HepG2 (cell line): ENCODE data around the gene B9D2. TPM values are rescaled to one million over a fixed set of nuclear protein-coding genes. Genes with fewer than 3 reads are reported as not detected.

Experiments
- CBFB ChIP-seq: sonication (generic); formaldehyde crosslinking; IDR thresholded peaks from 2 replicates; pipeline ENCODE4 v1.4.0; 2020; ENCODE audit warnings: missing genetic modification reagents
- EED ChIP-seq: sonication (generic); formaldehyde crosslinking; IDR thresholded peaks from 2 replicates; pipeline ENCODE4 v1.5.0; 2020; ENCODE audit warnings: mild to moderate bottlenecking, missing genetic modification reagents
- KAT8 ChIP-seq: IDR thresholded peaks from 2 replicates; pipeline ENCODE4 v1.6.1; 2016; ENCODE audit warnings: missing genetic modification reagents, missing compliant biosample characterization
- KLF16 ChIP-seq, 2 experiments: sonication (generic) in 1 of 2; formaldehyde crosslinking in 1 of 2; IDR thresholded peaks; 2 replicates each; pipeline versions ENCODE4 v1.6.1 to v1.8.0; 2016 to 2023; ENCODE audit warnings: missing genetic modification reagents in 2 of 2, missing compliant biosample characterization in 1 of 2
- MAFG ChIP-seq: sonication (generic); formaldehyde crosslinking; IDR thresholded peaks from 2 replicates; pipeline ENCODE4 v1.5.1; 2020; ENCODE audit warnings: mild to moderate bottlenecking, missing genetic modification reagents
- NFKB2 ChIP-seq: sonication (generic); formaldehyde crosslinking; IDR thresholded peaks from 2 replicates; pipeline ENCODE4 v1.4.0; 2020; ENCODE audit warnings: missing genetic modification reagents, borderline replicate concordance
- NPAS2 ChIP-seq: sonication (generic); formaldehyde crosslinking; IDR thresholded peaks from 2 replicates; pipeline ENCODE4 v1.8.0; 2022; ENCODE audit warnings: mild to moderate bottlenecking, missing genetic modification reagents, borderline replicate concordance
- PHF21A ChIP-seq: sonication (generic); formaldehyde crosslinking; IDR thresholded peaks from 2 replicates; pipeline ENCODE4 v1.5.0; 2020; ENCODE audit warnings: mild to moderate bottlenecking, missing genetic modification reagents
- SMAD9 ChIP-seq: sonication (generic); formaldehyde crosslinking; IDR thresholded peaks from 2 replicates; pipeline ENCODE4 v1.5.1; 2020; ENCODE audit warnings: mild to moderate bottlenecking, missing genetic modification reagents
- U2AF1 ChIP-seq: fragments of 200-400 bp; formaldehyde crosslinking; optimal IDR thresholded peaks from 2 replicates; pipeline ENCODE3; 2017; ENCODE audit warnings: mild to moderate bottlenecking, low read depth, low read length
- ZNF121 ChIP-seq: sonication (generic); formaldehyde crosslinking; IDR thresholded peaks from 2 replicates; pipeline ENCODE4 v1.5.0; 2020; ENCODE audit warnings: mild to moderate bottlenecking, missing genetic modification reagents
- ZNF75D ChIP-seq: sonication (generic); formaldehyde crosslinking; IDR thresholded peaks from 2 replicates; pipeline ENCODE4 v1.8.1; 2023; ENCODE audit warnings: missing genetic modification reagents, mild to moderate bottlenecking, borderline replicate concordance
- polyA plus RNA-seq, 8 experiments: library from polyadenylated mRNA; depleted of rRNA in 3 of 8; stranded (reverse) in 7 of 8; unstranded in 1 of 8; fragments of >200 nt; fragmentation: Illumina TruSeq in 4 of 8; extraction: Trizol in 4 of 8; gene quantifications; 2 replicates each; pipeline versions ENCODE4 v1.2.1 to v1.2.3, GENCODE V29; 2011 to 2016; ENCODE audit warnings: low read depth in 4 of 8, missing spikeins in 1 of 8, mixed read lengths in 1 of 8; ENCODE audit not compliant: insufficient read depth in 1 of 8
- total RNA-seq, 5 experiments: library from RNA; depleted of rRNA; stranded (reverse); fragments of >200 nt; fragmentation: Illumina TruSeq; extraction: Trizol; gene quantifications; 2 replicates each; pipeline ENCODE4 v1.2.3, GENCODE V29; 2016; ENCODE audit warnings: low read depth in 1 of 5
- TF ChIP-seq, protein P1 (sequence below): sonication (generic); formaldehyde crosslinking; IDR thresholded peaks from 2 replicates; pipeline ENCODE4 v1.4.0; 2020; ENCODE audit warnings: missing genetic modification reagents
- TF ChIP-seq, protein P2 (sequence below): sonication (generic); formaldehyde crosslinking; IDR thresholded peaks from 2 replicates; pipeline ENCODE4 v1.8.1; 2023; ENCODE audit warnings: mild to moderate bottlenecking, missing genetic modification reagents
- TF ChIP-seq, protein P3 (sequence below): sonication (generic); formaldehyde crosslinking; IDR thresholded peaks from 2 replicates; pipeline ENCODE4 v1.4.0; 2020; ENCODE audit warnings: mild to moderate bottlenecking, missing genetic modification reagents
- TF ChIP-seq, protein P4 (sequence below): sonication (generic); formaldehyde crosslinking; IDR thresholded peaks from 2 replicates; pipeline ENCODE4 v1.4.0; 2020; ENCODE audit warnings: missing genetic modification reagents
- TF ChIP-seq, protein P5 (sequence below): IDR thresholded peaks from 2 replicates; pipeline ENCODE4 v1.4.0; 2020; ENCODE audit warnings: mild to moderate bottlenecking, missing genetic modification reagents

Gene B9D2
- total and polyA plus RNA-seq, 2 of the 13 experiments (the other 11 are each of a cell fraction or from before 2014, with no cell fraction given) = 3.1 to 4.4 TPM

DNA sequence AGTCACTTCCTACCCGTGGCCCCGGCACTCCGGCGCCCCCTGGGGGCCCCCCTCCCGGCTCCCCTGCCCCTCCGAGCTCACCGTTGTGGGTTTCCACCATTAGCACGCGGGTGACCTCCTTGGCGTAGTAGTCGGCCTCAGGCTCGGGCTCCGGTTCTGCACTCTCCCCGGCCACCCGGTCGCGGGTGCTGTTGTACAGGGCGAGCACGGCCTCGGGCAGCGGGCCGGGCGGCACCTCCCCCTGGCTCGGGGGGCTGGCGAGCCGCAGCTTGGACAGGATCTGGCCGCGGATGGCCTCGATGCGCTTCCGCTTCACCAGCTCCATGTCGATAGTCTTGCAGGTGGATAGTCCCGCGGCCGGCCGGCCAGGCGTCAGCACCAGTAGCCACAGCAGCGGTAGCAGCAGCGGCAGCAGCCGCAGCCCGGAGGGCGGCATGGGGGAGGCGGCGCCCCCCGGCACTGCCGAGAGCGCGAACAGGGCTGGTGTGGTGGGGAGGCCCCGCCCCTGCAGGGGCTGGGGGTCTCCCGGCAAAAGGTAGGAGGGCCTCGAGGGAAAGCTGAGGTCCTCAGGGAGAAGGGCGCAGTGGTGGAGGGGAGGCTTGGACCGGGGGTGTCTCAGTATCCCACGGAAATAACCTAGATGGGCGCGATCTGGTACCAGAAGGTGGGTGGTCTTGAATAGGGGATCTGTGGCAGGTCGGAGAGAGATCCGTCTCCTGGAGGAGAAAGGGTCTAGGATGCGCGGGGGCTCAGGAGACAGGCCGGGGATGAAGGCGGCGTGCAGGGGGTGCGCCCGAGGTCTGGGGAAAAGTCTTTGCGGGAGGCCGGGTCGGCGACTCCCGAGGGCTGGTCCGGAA lies 11.1 kb downstream of the B9D2 start (continued):
- TF ChIP-seq, protein P1, sequence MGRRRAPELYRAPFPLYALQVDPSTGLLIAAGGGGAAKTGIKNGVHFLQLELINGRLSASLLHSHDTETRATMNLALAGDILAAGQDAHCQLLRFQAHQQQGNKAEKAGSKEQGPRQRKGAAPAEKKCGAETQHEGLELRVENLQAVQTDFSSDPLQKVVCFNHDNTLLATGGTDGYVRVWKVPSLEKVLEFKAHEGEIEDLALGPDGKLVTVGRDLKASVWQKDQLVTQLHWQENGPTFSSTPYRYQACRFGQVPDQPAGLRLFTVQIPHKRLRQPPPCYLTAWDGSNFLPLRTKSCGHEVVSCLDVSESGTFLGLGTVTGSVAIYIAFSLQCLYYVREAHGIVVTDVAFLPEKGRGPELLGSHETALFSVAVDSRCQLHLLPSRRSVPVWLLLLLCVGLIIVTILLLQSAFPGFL (CRISPR knock-in tag) = no peak
- TF ChIP-seq, protein P2, sequence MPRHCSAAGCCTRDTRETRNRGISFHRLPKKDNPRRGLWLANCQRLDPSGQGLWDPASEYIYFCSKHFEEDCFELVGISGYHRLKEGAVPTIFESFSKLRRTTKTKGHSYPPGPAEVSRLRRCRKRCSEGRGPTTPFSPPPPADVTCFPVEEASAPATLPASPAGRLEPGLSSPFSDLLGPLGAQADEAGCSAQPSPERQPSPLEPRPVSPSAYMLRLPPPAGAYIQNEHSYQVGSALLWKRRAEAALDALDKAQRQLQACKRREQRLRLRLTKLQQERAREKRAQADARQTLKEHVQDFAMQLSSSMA (CRISPR knock-in tag) = no peak
- TF ChIP-seq NFKB2 (CRISPR knock-in tag) (no peak), EED (CRISPR knock-in tag) (no peak), NPAS2 (CRISPR knock-in tag) (no peak), CBFB (CRISPR knock-in tag) (no peak), SMAD9 (no peak), MAFG (CRISPR knock-in tag) (no peak), U2AF1 (no peak), ZNF121 (CRISPR knock-in tag) (no peak), ZNF75D (CRISPR knock-in tag) (no peak), KAT8 (CRISPR knock-in tag) (peak; percentile 63; the same call in 1 of the 2 replicates), KLF16 (CRISPR knock-in tag; IDR thresholded peaks at IDR 0.05) (no peak), PHF21A (CRISPR knock-in tag) (no peak)
- TF ChIP-seq, protein P3, sequence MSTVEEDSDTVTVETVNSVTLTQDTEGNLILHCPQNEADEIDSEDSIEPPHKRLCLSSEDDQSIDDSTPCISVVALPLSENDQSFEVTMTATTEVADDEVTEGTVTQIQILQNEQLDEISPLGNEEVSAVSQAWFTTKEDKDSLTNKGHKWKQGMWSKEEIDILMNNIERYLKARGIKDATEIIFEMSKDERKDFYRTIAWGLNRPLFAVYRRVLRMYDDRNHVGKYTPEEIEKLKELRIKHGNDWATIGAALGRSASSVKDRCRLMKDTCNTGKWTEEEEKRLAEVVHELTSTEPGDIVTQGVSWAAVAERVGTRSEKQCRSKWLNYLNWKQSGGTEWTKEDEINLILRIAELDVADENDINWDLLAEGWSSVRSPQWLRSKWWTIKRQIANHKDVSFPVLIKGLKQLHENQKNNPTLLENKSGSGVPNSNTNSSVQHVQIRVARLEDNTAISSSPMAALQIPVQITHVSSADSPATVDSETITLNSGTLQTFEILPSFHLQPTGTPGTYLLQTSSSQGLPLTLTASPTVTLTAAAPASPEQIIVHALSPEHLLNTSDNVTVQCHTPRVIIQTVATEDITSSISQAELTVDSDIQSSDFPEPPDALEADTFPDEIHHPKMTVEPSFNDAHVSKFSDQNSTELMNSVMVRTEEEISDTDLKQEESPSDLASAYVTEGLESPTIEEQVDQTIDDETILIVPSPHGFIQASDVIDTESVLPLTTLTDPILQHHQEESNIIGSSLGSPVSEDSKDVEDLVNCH = no peak
- TF ChIP-seq, protein P4, sequence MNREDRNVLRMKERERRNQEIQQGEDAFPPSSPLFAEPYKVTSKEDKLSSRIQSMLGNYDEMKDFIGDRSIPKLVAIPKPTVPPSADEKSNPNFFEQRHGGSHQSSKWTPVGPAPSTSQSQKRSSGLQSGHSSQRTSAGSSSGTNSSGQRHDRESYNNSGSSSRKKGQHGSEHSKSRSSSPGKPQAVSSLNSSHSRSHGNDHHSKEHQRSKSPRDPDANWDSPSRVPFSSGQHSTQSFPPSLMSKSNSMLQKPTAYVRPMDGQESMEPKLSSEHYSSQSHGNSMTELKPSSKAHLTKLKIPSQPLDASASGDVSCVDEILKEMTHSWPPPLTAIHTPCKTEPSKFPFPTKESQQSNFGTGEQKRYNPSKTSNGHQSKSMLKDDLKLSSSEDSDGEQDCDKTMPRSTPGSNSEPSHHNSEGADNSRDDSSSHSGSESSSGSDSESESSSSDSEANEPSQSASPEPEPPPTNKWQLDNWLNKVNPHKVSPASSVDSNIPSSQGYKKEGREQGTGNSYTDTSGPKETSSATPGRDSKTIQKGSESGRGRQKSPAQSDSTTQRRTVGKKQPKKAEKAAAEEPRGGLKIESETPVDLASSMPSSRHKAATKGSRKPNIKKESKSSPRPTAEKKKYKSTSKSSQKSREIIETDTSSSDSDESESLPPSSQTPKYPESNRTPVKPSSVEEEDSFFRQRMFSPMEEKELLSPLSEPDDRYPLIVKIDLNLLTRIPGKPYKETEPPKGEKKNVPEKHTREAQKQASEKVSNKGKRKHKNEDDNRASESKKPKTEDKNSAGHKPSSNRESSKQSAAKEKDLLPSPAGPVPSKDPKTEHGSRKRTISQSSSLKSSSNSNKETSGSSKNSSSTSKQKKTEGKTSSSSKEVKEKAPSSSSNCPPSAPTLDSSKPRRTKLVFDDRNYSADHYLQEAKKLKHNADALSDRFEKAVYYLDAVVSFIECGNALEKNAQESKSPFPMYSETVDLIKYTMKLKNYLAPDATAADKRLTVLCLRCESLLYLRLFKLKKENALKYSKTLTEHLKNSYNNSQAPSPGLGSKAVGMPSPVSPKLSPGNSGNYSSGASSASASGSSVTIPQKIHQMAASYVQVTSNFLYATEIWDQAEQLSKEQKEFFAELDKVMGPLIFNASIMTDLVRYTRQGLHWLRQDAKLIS (CRISPR knock-in tag) = no peak
- TF ChIP-seq, protein P5, sequence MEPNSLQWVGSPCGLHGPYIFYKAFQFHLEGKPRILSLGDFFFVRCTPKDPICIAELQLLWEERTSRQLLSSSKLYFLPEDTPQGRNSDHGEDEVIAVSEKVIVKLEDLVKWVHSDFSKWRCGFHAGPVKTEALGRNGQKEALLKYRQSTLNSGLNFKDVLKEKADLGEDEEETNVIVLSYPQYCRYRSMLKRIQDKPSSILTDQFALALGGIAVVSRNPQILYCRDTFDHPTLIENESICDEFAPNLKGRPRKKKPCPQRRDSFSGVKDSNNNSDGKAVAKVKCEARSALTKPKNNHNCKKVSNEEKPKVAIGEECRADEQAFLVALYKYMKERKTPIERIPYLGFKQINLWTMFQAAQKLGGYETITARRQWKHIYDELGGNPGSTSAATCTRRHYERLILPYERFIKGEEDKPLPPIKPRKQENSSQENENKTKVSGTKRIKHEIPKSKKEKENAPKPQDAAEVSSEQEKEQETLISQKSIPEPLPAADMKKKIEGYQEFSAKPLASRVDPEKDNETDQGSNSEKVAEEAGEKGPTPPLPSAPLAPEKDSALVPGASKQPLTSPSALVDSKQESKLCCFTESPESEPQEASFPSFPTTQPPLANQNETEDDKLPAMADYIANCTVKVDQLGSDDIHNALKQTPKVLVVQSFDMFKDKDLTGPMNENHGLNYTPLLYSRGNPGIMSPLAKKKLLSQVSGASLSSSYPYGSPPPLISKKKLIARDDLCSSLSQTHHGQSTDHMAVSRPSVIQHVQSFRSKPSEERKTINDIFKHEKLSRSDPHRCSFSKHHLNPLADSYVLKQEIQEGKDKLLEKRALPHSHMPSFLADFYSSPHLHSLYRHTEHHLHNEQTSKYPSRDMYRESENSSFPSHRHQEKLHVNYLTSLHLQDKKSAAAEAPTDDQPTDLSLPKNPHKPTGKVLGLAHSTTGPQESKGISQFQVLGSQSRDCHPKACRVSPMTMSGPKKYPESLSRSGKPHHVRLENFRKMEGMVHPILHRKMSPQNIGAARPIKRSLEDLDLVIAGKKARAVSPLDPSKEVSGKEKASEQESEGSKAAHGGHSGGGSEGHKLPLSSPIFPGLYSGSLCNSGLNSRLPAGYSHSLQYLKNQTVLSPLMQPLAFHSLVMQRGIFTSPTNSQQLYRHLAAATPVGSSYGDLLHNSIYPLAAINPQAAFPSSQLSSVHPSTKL (CRISPR knock-in tag) = no peak; the same call in 1 of the 2 replicates
